ENCODE measurements around the gene RPL13A. TPM values are rescaled to one million over a fixed set of nuclear protein-coding genes. Genes with fewer than 3 reads are reported as not detected.
"Not testable (repeated sequence)": the region's sequence is repeated elsewhere in the genome, so short reads cannot be mapped to it uniquely, and the experiment has no call there.

Gene RPL13A
- total and polyA plus RNA-seq, 12 donors: 1,171 to 2,740 (median 1,355) TPM

GRCh38 chr19:49456326-49456725, 31.1 kb upstream of the RPL13A start:
- Histone ChIP-seq H3K4me3 (no peak overlapping the region), H3K4me1 (peaks cover 0 to 53% (median 33%) of the 10 kb centered on the region in 9 donors), H3K27ac (peak overlapping the region in 9 of 10 donors; percentile 21 to 74 (median 59)), H3K27me3 (no peaks in the 10 kb centered on the region), H3K36me3 (peaks cover 0 to 30% (median 0%) of the 10 kb centered on the region in 9 donors), H3K9me3 (no peaks in the 10 kb centered on the region)
- no peak for DNase-seq
- intact Hi-C loops (cut with DNase I): no loop called here
- no peak for ATAC-seq
- TF ChIP-seq CTCF (IDR thresholded peaks at IDR 0.05): no peak
- 70 to 79% methylated on average over 5 of the region's 5 CpGs for WGBS, 2 donors

GRCh38 chr19:49458567-49458903, 28.9 kb upstream of the RPL13A start:
- H3K4me1 ChIP-seq: peaks cover 0 to 40% (median 25%) of the 10 kb centered on the region in 9 donors
- 88 to 96% methylated on average over 5 of the region's 5 CpGs for WGBS, 2 donors
- H3K9me3 ChIP-seq: no peaks in the 10 kb centered on the region
- TF ChIP-seq CTCF (IDR thresholded peaks at IDR 0.05): no peak
- H3K27ac ChIP-seq: peak overlapping the region in 5 of 10 donors; percentile 11 to 73 (median 52)
- intact Hi-C loops (cut with DNase I): no loop called here
- DNase-seq (no peak), ATAC-seq (no peak)
- H3K4me3 ChIP-seq: no peak overlapping the region
- peaks cover 0 to 39% (median 0%) of the 10 kb centered on the region in 9 donors for H3K36me3 ChIP-seq
- H3K27me3 ChIP-seq: no peaks in the 10 kb centered on the region

GRCh38 chr19:49459388-49459787, 28.0 kb upstream of the RPL13A start:
- H3K9me3 ChIP-seq: no peaks in the 10 kb centered on the region
- no peak for TF ChIP-seq CTCF (IDR thresholded peaks at IDR 0.05)

GRCh38 chr19:49461130-49461529, 26.3 kb upstream of the RPL13A start:
- H3K36me3 ChIP-seq: peaks cover 0 to 57% (median 6%) of the 10 kb centered on the region in 9 donors
- DNase-seq; H3K27me3 ChIP-seq; H3K9me3 ChIP-seq; H3K4me3 ChIP-seq; intact Hi-C loops (cut with DNase I); ATAC-seq; H3K27ac ChIP-seq: not testable (repeated sequence)
- 0% methylated on average over 1 of the region's 1 CpG; no CpG with 5 or more reads in 1 of the 2 donors for WGBS, 2 donors
- peaks cover 0 to 22% (median 8%) of the 10 kb centered on the region in 9 donors for H3K4me1 ChIP-seq

More at GRCh38 chr19:49459388-49459787, 28.0 kb upstream of the RPL13A start:
- intact Hi-C loops (cut with DNase I): no loop called here
- Histone ChIP-seq H3K4me1 (peaks cover 0 to 32% (median 18%) of the 10 kb centered on the region in 9 donors), H3K27ac (no peak overlapping the region), H3K27me3 (no peaks in the 10 kb centered on the region), H3K4me3 (no peak overlapping the region), H3K36me3 (peaks cover 0 to 46% (median 0%) of the 10 kb centered on the region in 9 donors)
- WGBS, 2 donors: 92 to 94% methylated on average over 12 of the region's 12 CpGs
- DNase-seq (no peak), ATAC-seq (no peak)

- Histone ChIP-seq H3K27me3 (no peaks in the 10 kb centered on the region), H3K9me3 (no peaks in the 10 kb centered on the region), H3K36me3 (peaks cover 0 to 59% (median 7%) of the 10 kb centered on the region in 9 donors), H3K27ac (no peak overlapping the region), H3K4me3 (no peak overlapping the region), H3K4me1 (peaks cover 0 to 16% (median 5%) of the 10 kb centered on the region in 9 donors)
- DNase-seq (no peak), ATAC-seq (no peak)
- intact Hi-C loops (cut with DNase I): no loop called here
- WGBS, 2 donors: 98% methylated on average over 37 of the region's 37 CpGs
- TF ChIP-seq CTCF (IDR thresholded peaks at IDR 0.05): no peak
Observed at GRCh38 chr19:49461656-49462055, 25.8 kb upstream of the RPL13A start.
